T1000 (cell line): ENCODE data around the gene CCDC91.
"Not testable (repeated sequence)": the region's sequence is repeated elsewhere in the genome, so short reads cannot be mapped to it uniquely, and the experiment has no call there.

Experiments used
- DNase-seq: peaks from one replicate; lab custom pipeline; 2025; ENCODE audit warnings: mixed read lengths; lab: John Stamatoyannopoulos, UW

The CCDC91 gene

GRCh38 chr12:28232211-28232928 is 42.1 kb downstream of the CCDC91 start:
- no peak for DNase-seq

- no peak for DNase-seq
Observed at GRCh38 chr12:28234444-28234843, 44.2 kb downstream of the CCDC91 start.

- DNase-seq = no peak
Observed at GRCh38 chr12:28235015-28235414, 44.8 kb downstream of the CCDC91 start.

GRCh38 chr12:28235985-28236384 is 45.7 kb downstream of the CCDC91 start:
- no peak for DNase-seq

- no peak for DNase-seq
Observed at GRCh38 chr12:28237423-28237822, 47.2 kb downstream of the CCDC91 start.

- no peak for DNase-seq
Observed at GRCh38 chr12:28239918-28240317, 49.7 kb downstream of the CCDC91 start.

- DNase-seq = no peak
Observed at GRCh38 chr12:28240853-28241252, 50.6 kb downstream of the CCDC91 start.

GRCh38 chr12:28242129-28242495 is 51.9 kb downstream of the CCDC91 start:
- no peak for DNase-seq

GRCh38 chr12:28242496-28243309 is 52.4 kb downstream of the CCDC91 start:
- DNase-seq = no peak

GRCh38 chr12:28243310-28243633 is 53.0 kb downstream of the CCDC91 start:
- no peak for DNase-seq

GRCh38 chr12:28247806-28248205 is 57.5 kb downstream of the CCDC91 start:
- DNase-seq = no peak

GRCh38 chr12:28248555-28249145 is 58.4 kb downstream of the CCDC91 start:
- no peak for DNase-seq

- DNase-seq = no peak
Observed at GRCh38 chr12:28253161-28253641, 62.9 kb downstream of the CCDC91 start.

GRCh38 chr12:28257411-28257810 is 67.2 kb downstream of the CCDC91 start:
- DNase-seq = no peak

GRCh38 chr12:28258998-28259397 is 68.7 kb downstream of the CCDC91 start:
- DNase-seq = no peak

GRCh38 chr12:28265435-28266042 is 75.3 kb downstream of the CCDC91 start:
- no peak for DNase-seq

- not testable (repeated sequence) for DNase-seq
Observed at GRCh38 chr12:28267920-28268607, 77.8 kb downstream of the CCDC91 start.

GRCh38 chr12:28268608-28269229 is 78.5 kb downstream of the CCDC91 start:
- DNase-seq = no peak

- DNase-seq = no peak
Observed at GRCh38 chr12:28269851-28270250, 79.6 kb downstream of the CCDC91 start.

GRCh38 chr12:28278499-28278898 is 88.2 kb downstream of the CCDC91 start:
- no peak for DNase-seq

GRCh38 chr12:28278960-28279359 is 88.7 kb downstream of the CCDC91 start:
- DNase-seq = no peak

GRCh38 chr12:28286352-28286751 is 96.1 kb downstream of the CCDC91 start:
- no peak for DNase-seq
